ENCODE results near the gene C18orf32. TPM values are rescaled to one million over a fixed set of nuclear protein-coding genes. Genes with fewer than 3 reads are reported as not detected.
"Not testable (repeated sequence)": the region's sequence is repeated elsewhere in the genome, so short reads cannot be mapped to it uniquely, and the experiment has no call there.

C18orf32 gene
- total and polyA plus RNA-seq, 10 of the 15 experiments (the other 5 are each of a cell fraction or from before 2014, with no cell fraction given), result 11.5 to 67.0 (median 32.9) TPM

DNA sequence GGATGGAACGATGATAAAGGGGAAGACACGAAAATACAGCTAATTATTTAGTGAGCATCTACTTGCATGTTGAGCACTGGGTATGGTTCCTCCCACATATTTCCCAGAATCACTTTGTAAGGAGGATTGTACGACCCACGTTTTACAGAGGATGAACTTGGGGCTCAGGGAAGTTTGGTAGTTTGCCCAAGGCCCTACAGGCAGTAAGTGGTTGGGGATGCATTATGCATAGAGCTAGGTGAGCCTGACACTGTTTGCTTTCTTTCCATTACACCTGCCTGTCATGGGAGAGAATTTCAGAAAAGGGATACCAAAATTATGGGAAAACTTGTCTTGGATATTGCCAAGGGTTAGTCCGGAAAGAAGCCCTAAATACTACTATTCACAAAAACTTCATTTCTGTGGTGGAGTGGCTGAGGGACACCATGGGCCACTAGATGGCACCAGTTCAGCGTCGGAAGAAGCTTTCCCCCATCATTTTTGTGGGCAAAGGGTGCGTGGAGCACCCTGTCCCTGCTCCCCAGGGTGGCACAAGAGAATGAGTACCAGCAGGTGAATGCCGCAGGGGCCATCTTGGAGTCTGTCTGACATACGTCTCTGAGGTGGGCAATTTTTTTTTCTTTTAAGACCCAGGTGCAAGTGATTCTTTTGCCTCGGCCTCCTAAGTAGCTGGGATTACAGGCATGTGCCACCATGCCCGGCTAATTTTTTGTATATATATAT, 23.5 kb upstream of the C18orf32 start (continued):
- TF ChIP-seq, protein P1, sequence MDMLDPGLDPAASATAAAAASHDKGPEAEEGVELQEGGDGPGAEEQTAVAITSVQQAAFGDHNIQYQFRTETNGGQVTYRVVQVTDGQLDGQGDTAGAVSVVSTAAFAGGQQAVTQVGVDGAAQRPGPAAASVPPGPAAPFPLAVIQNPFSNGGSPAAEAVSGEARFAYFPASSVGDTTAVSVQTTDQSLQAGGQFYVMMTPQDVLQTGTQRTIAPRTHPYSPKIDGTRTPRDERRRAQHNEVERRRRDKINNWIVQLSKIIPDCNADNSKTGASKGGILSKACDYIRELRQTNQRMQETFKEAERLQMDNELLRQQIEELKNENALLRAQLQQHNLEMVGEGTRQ (IDR thresholded peaks at IDR 0.05; ENCODE audit: borderline replicate concordance, low read depth, low read length), result no peak
- TF ChIP-seq ZNF217 (IDR thresholded peaks at IDR 0.05) (no peak), CREM (IDR thresholded peaks at IDR 0.05; ENCODE audit: low read depth) (no peak), RAD21 (IDR thresholded peaks at IDR 0.05; ENCODE audit: insufficient read depth, low read depth, low read length) (peak; percentile 82)
- TF ChIP-seq, protein P2, sequence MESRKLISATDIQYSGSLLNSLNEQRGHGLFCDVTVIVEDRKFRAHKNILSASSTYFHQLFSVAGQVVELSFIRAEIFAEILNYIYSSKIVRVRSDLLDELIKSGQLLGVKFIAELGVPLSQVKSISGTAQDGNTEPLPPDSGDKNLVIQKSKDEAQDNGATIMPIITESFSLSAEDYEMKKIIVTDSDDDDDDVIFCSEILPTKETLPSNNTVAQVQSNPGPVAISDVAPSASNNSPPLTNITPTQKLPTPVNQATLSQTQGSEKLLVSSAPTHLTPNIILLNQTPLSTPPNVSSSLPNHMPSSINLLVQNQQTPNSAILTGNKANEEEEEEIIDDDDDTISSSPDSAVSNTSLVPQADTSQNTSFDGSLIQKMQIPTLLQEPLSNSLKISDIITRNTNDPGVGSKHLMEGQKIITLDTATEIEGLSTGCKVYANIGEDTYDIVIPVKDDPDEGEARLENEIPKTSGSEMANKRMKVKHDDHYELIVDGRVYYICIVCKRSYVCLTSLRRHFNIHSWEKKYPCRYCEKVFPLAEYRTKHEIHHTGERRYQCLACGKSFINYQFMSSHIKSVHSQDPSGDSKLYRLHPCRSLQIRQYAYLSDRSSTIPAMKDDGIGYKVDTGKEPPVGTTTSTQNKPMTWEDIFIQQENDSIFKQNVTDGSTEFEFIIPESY (IDR thresholded peaks at IDR 0.05), result no peak

DNA sequence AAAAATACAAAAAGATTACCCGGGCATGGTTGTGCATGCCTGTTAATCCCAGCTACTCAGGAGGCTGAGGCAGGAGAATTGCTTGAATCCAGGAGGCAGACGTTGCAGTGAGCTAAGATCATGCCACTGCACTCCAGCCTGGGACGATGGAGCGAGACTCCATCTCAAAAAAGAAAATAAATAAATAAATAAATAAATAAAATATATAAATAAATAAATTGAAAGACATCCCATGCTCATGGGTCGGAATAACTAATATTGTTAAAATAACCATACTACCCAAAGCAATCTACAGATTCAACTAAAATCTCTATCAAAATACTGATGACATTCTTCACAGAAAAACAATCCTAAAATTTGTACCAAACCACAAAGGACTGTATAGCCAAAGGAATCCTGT, 19.4 kb upstream of the C18orf32 start:
- in situ Hi-C loops (cut with MboI); H3K79me2 ChIP-seq (ENCODE audit: control insufficient read depth, insufficient read depth, low read length); H3K9me3 ChIP-seq (replicated peaks; ENCODE audit: control insufficient read depth, insufficient read depth, low read length); ATAC-seq; intact Hi-C loops (cut with micrococcal nuclease; ENCODE audit: unreplicated experiment); H4K20me1 ChIP-seq (ENCODE audit: control insufficient read depth, insufficient read depth); H3K4me1 ChIP-seq (ENCODE audit: control insufficient read depth, insufficient read depth, low read length); H2AFZ ChIP-seq (ENCODE audit: control insufficient read depth, low read depth, low read length); H3K4me2 ChIP-seq (ENCODE audit: control insufficient read depth, insufficient read depth); H3K36me3 ChIP-seq (ENCODE audit: control insufficient read depth in 2 of 2, insufficient read depth in 2 of 2, low read length in 1 of 2); DNase-seq (ENCODE audit: low read depth, low spot score); POLR2A ChIA-PET; BruUV-seq (replicated peaks); RAD21 ChIA-PET (ENCODE audit: unreplicated experiment); H3K4me3 ChIP-seq; H3K9ac ChIP-seq (ENCODE audit: control insufficient read depth, insufficient read depth, low read length); H3K27ac ChIP-seq (ENCODE audit: control insufficient read depth, insufficient read depth); FAIRE-seq; H3K27me3 ChIP-seq (replicated peaks in 1 of 2; ENCODE audit: control insufficient read depth in 2 of 2, insufficient read depth in 2 of 2, low read length in 1 of 2): not testable (repeated sequence)
- ChIA-PET SMC1A (ENCODE audit: uncharacterized antibody, unreplicated experiment) (interaction anchor here (0.7 to 1.2 kb wide), 2 partner anchors 41 to 353 kb away, joined by 3 read pairs; no protein-coding TSS in a partner anchor), CTCF (interaction anchor here (0.6 to 13.3 kb wide), 2 partner anchors 324 to 352 kb away, joined by 4 to 177 read pairs; no protein-coding TSS in a partner anchor)
- WGBS (ENCODE audit: insufficient coverage, insufficient replicate concordance, low lambda C conversion rate, missing lambda C conversion rate), result 30% methylated on average over 5 of the region's 5 CpGs

All from GM12878 (cell line).